ENCODE data around the gene CCDC183.
"Not testable (repeated sequence)": the region's sequence is repeated elsewhere in the genome, so short reads cannot be mapped to it uniquely, and the experiment has no call there.

Gene CCDC183

GRCh38 chr9:136799854-136800657 is 3.9 kb downstream of the CCDC183 start:
- H3K9ac ChIP-seq (ENCODE audit: low read depth in 1 of 2, low read length in 2 of 2), result peak overlapping the region; percentile 32 to 56
- H3K27ac ChIP-seq (ENCODE audit: low read depth, low read length), result no peak overlapping the region
- peaks cover 21 to 26% of the 10 kb centered on the region in 2 donors for H3K4me1 ChIP-seq (ENCODE audit: control insufficient read depth in 1 of 2, insufficient read depth in 2 of 2, low read length in 2 of 2)
- H3K36me3 ChIP-seq (ENCODE audit: control insufficient read depth in 1 of 2, insufficient read depth in 2 of 2, low read length in 2 of 2), result no peaks in the 10 kb centered on the region
- peak overlapping the region; percentile 61 to 62 for H3K4me3 ChIP-seq (ENCODE audit: low read depth in 1 of 2, low read length in 2 of 2)
- H3K9me3 ChIP-seq (ENCODE audit: control insufficient read depth in 1 of 2, low read length in 2 of 2), result no peaks in the 10 kb centered on the region
- peaks cover 10 to 13% of the 10 kb centered on the region in 2 donors for H3K27me3 ChIP-seq (ENCODE audit: control insufficient read depth in 1 of 2, insufficient read depth in 2 of 2, low read length in 2 of 2)

- no peak overlapping the region for H3K4me3 ChIP-seq (ENCODE audit: low read depth in 1 of 2, low read length in 2 of 2)
- peaks cover 28 to 34% of the 10 kb centered on the region in 2 donors for H3K4me1 ChIP-seq (ENCODE audit: control insufficient read depth in 1 of 2, insufficient read depth in 2 of 2, low read length in 2 of 2)
- H3K36me3 ChIP-seq (ENCODE audit: control insufficient read depth in 1 of 2, insufficient read depth in 2 of 2, low read length in 2 of 2), result no peaks in the 10 kb centered on the region
- H3K27ac ChIP-seq (ENCODE audit: low read depth, low read length), result no peak overlapping the region
- no peak overlapping the region for H3K9ac ChIP-seq (ENCODE audit: low read depth in 1 of 2, low read length in 2 of 2)
- peaks cover 9 to 10% of the 10 kb centered on the region in 2 donors for H3K27me3 ChIP-seq (ENCODE audit: control insufficient read depth in 1 of 2, insufficient read depth in 2 of 2, low read length in 2 of 2)
- H3K9me3 ChIP-seq (ENCODE audit: control insufficient read depth in 1 of 2, low read length in 2 of 2), result no peaks in the 10 kb centered on the region
Observed at GRCh38 chr9:136802321-136802720, 6.2 kb downstream of the CCDC183 start.

- not testable (repeated sequence) for H3K4me3 ChIP-seq (ENCODE audit: low read depth in 1 of 2, low read length in 2 of 2); H3K9ac ChIP-seq (ENCODE audit: low read depth in 1 of 2, low read length in 2 of 2); H3K27ac ChIP-seq (ENCODE audit: low read depth, low read length); H3K27me3 ChIP-seq (ENCODE audit: control insufficient read depth in 1 of 2, insufficient read depth in 2 of 2, low read length in 2 of 2); H3K36me3 ChIP-seq (ENCODE audit: control insufficient read depth in 1 of 2, insufficient read depth in 2 of 2, low read length in 2 of 2); H3K9me3 ChIP-seq (ENCODE audit: control insufficient read depth in 1 of 2, low read length in 2 of 2)
- H3K4me1 ChIP-seq (ENCODE audit: control insufficient read depth in 1 of 2, insufficient read depth in 2 of 2, low read length in 2 of 2), result peaks cover 28 to 34% of the 10 kb centered on the region in 2 donors
Observed at GRCh38 chr9:136803009-136803550, 6.9 kb downstream of the CCDC183 start.

GRCh38 chr9:136803551-136804508 is 7.7 kb downstream of the CCDC183 start:
- peaks cover 24 to 33% of the 10 kb centered on the region in 2 donors for H3K4me1 ChIP-seq (ENCODE audit: control insufficient read depth in 1 of 2, insufficient read depth in 2 of 2, low read length in 2 of 2)
- no peak overlapping the region for H3K9ac ChIP-seq (ENCODE audit: low read depth in 1 of 2, low read length in 2 of 2)
- no peaks in the 10 kb centered on the region for H3K36me3 ChIP-seq (ENCODE audit: control insufficient read depth in 1 of 2, insufficient read depth in 2 of 2, low read length in 2 of 2)
- no peaks in the 10 kb centered on the region for H3K9me3 ChIP-seq (ENCODE audit: control insufficient read depth in 1 of 2, low read length in 2 of 2)
- H3K4me3 ChIP-seq (ENCODE audit: low read depth in 1 of 2, low read length in 2 of 2), result no peak overlapping the region
- H3K27me3 ChIP-seq (ENCODE audit: control insufficient read depth in 1 of 2, insufficient read depth in 2 of 2, low read length in 2 of 2), result peaks cover 5 to 6% of the 10 kb centered on the region in 2 donors
- H3K27ac ChIP-seq (ENCODE audit: low read depth, low read length), result no peak overlapping the region

- H3K27ac ChIP-seq (ENCODE audit: low read depth, low read length), result no peak overlapping the region
- H3K9me3 ChIP-seq (ENCODE audit: control insufficient read depth in 1 of 2, low read length in 2 of 2), result no peaks in the 10 kb centered on the region
- H3K36me3 ChIP-seq (ENCODE audit: control insufficient read depth in 1 of 2, insufficient read depth in 2 of 2, low read length in 2 of 2), result no peaks in the 10 kb centered on the region
- peaks cover 20 to 34% of the 10 kb centered on the region in 2 donors for H3K4me1 ChIP-seq (ENCODE audit: control insufficient read depth in 1 of 2, insufficient read depth in 2 of 2, low read length in 2 of 2)
- no peak overlapping the region for H3K4me3 ChIP-seq (ENCODE audit: low read depth in 1 of 2, low read length in 2 of 2)
- H3K9ac ChIP-seq (ENCODE audit: low read depth in 1 of 2, low read length in 2 of 2), result no peak overlapping the region
- no peaks in the 10 kb centered on the region for H3K27me3 ChIP-seq (ENCODE audit: control insufficient read depth in 1 of 2, insufficient read depth in 2 of 2, low read length in 2 of 2)
Observed at GRCh38 chr9:136804509-136805206, 8.5 kb downstream of the CCDC183 start.

- peaks cover 23 to 36% of the 10 kb centered on the region in 2 donors for H3K4me1 ChIP-seq (ENCODE audit: control insufficient read depth in 1 of 2, insufficient read depth in 2 of 2, low read length in 2 of 2)
- H3K9ac ChIP-seq (ENCODE audit: low read depth in 1 of 2, low read length in 2 of 2), result no peak overlapping the region
- peaks cover 0 to 2% of the 10 kb centered on the region in 2 donors for H3K36me3 ChIP-seq (ENCODE audit: control insufficient read depth in 1 of 2, insufficient read depth in 2 of 2, low read length in 2 of 2)
- H3K4me3 ChIP-seq (ENCODE audit: low read depth in 1 of 2, low read length in 2 of 2), result no peak overlapping the region
- H3K9me3 ChIP-seq (ENCODE audit: control insufficient read depth in 1 of 2, low read length in 2 of 2), result no peaks in the 10 kb centered on the region
- H3K27me3 ChIP-seq (ENCODE audit: control insufficient read depth in 1 of 2, insufficient read depth in 2 of 2, low read length in 2 of 2), result no peaks in the 10 kb centered on the region
- H3K27ac ChIP-seq (ENCODE audit: low read depth, low read length), result no peak overlapping the region
Observed at GRCh38 chr9:136805207-136805740, 9.1 kb downstream of the CCDC183 start.

- Histone ChIP-seq H3K27me3 (ENCODE audit: control insufficient read depth in 1 of 2, insufficient read depth in 2 of 2, low read length in 2 of 2) (no peaks in the 10 kb centered on the region), H3K9ac (ENCODE audit: low read depth in 1 of 2, low read length in 2 of 2) (no peak overlapping the region), H3K36me3 (ENCODE audit: control insufficient read depth in 1 of 2, insufficient read depth in 2 of 2, low read length in 2 of 2) (peaks cover 0 to 7% of the 10 kb centered on the region in 2 donors), H3K4me1 (ENCODE audit: control insufficient read depth in 1 of 2, insufficient read depth in 2 of 2, low read length in 2 of 2) (peaks cover 16 to 29% of the 10 kb centered on the region in 2 donors), H3K4me3 (ENCODE audit: low read depth in 1 of 2, low read length in 2 of 2) (no peak overlapping the region), H3K9me3 (ENCODE audit: control insufficient read depth in 1 of 2, low read length in 2 of 2) (no peaks in the 10 kb centered on the region), H3K27ac (ENCODE audit: low read depth, low read length) (no peak overlapping the region)
Observed at GRCh38 chr9:136806067-136806466, 9.9 kb downstream of the CCDC183 start.

GRCh38 chr9:136806631-136807201 is 10.6 kb downstream of the CCDC183 start:
- peak overlapping the region; percentile 70 to 80 for H3K4me3 ChIP-seq (ENCODE audit: low read depth in 1 of 2, low read length in 2 of 2)
- H3K27me3 ChIP-seq (ENCODE audit: control insufficient read depth in 1 of 2, insufficient read depth in 2 of 2, low read length in 2 of 2), result no peaks in the 10 kb centered on the region
- peak overlapping the region; percentile 89 for H3K27ac ChIP-seq (ENCODE audit: low read depth, low read length)
- H3K9ac ChIP-seq (ENCODE audit: low read depth in 1 of 2, low read length in 2 of 2), result peak overlapping the region; percentile 65 to 82
- peaks cover 0 to 8% of the 10 kb centered on the region in 2 donors for H3K36me3 ChIP-seq (ENCODE audit: control insufficient read depth in 1 of 2, insufficient read depth in 2 of 2, low read length in 2 of 2)
- H3K4me1 ChIP-seq (ENCODE audit: control insufficient read depth in 1 of 2, insufficient read depth in 2 of 2, low read length in 2 of 2), result peaks cover 16 to 29% of the 10 kb centered on the region in 2 donors
- no peaks in the 10 kb centered on the region for H3K9me3 ChIP-seq (ENCODE audit: control insufficient read depth in 1 of 2, low read length in 2 of 2)

Measured in duodenal mucosa (tissue), 2 donors.